Heart right ventricle (tissue), 16 donors: ENCODE data around the gene BNC2. TPM values are rescaled to one million over a fixed set of nuclear protein-coding genes. Genes with fewer than 3 reads are reported as not detected.
A peak's percentile ranks its signal among the peaks of the same experiment; 100 is the strongest.

Experiments
- ATAC-seq, 8 donors: fragments of 200-7000 bp; cut with Tn5 transposase; one replicate each; pipeline ENCODE4 v1.9.1; 2020; ENCODE audit warnings: mild to moderate bottlenecking in 8 of 8, moderate library complexity in 8 of 8, moderate number of reproducible peaks in 1 of 8
- DNase-seq, 2 donors: peaks; one replicate each; pipeline ENCODE4 v3.0.0-alpha.2; 2020
- H3K27ac ChIP-seq, 10 donors: fragments of 200-600 bp; sonication (generic) in 2 of 10; one replicate each; pipeline versions ENCODE4 v1.5.0 to v1.8.0; 2020 to 2022; ENCODE audit warnings: mild to moderate bottlenecking in 3 of 10
- H3K27me3 ChIP-seq, 7 donors: fragments of 200-600 bp; one replicate each; pipeline ENCODE4 v1.8.0; 2021 to 2022; ENCODE audit warnings: mild to moderate bottlenecking in 2 of 7
- H3K36me3 ChIP-seq, 9 donors: fragments of 200-600 bp; sonication (generic) in 1 of 9; one replicate each; pipeline versions ENCODE4 v1.5.0 to v1.8.0; 2020 to 2022; ENCODE audit warnings: mild to moderate bottlenecking in 2 of 9
- H3K4me1 ChIP-seq, 9 donors: fragments of 200-600 bp; sonication (generic) in 1 of 9; one replicate each; pipeline versions ENCODE4 v1.5.0 to v1.8.0; 2020 to 2022; ENCODE audit warnings: mild to moderate bottlenecking in 4 of 9
- H3K4me3 ChIP-seq, 10 donors: fragments of 200-600 bp; sonication (generic) in 2 of 10; one replicate each; pipeline versions ENCODE4 v1.5.0 to v1.8.0; 2020 to 2022; ENCODE audit warnings: mild to moderate bottlenecking in 7 of 10, moderate library complexity in 2 of 10
- H3K9me3 ChIP-seq, 11 donors: fragments of 200-600 bp in 10 of 11; sonication (generic) in 2 of 11; one replicate each; pipeline versions ENCODE4 v1.5.0 to v1.8.0; 2013 to 2022; ENCODE audit warnings: mild to moderate bottlenecking in 2 of 11, control low read depth in 1 of 11, moderate library complexity in 1 of 11
- WGBS, 2 donors: extraction: QIAGEN DNeasy Blood & Tissue Kit; methylation state at CpG; one replicate each; pipeline ENCODE4 v1.1.7; 2013; ENCODE audit warnings: inconsistent platforms in 1 of 2; 5-methylcytosine and 5-hydroxymethylcytosine counted together
- intact Hi-C, 10 donors: fragments of 100-400 bp; cut with DNase I; formaldehyde crosslinking; loops; one replicate each; pipeline versions ENCODE4 v1.11.1 to v1.14.2; 2022
- polyA plus RNA-seq, 2 donors: library from polyadenylated mRNA; stranded (reverse); fragments of 200-250 nt; gene quantifications; one replicate each; pipeline ENCODE4 v1.2.3, GENCODE V29; 2013
- total RNA-seq, 10 donors: library from RNA; stranded (reverse); fragmentation: NEBNext Ultra II Directional in 3 of 10; extraction: Animal tissue kit (Norgen Biotek cat#: 25700) in 3 of 10; gene quantifications; one replicate each; pipeline versions ENCODE4 v1.2.1 to v1.2.4, GENCODE V29; 2021 to 2023
- TF ChIP-seq, protein P1 (sequence below), 9 donors: fragments of 200-600 bp; sonication (generic) in 2 of 9; IDR thresholded peaks; one replicate each; pipeline versions ENCODE4 v1.5.0 to v1.8.0; 2021 to 2022; ENCODE audit warnings: antibody characterized with exemption in 9 of 9, mild to moderate bottlenecking in 5 of 9, moderate library complexity in 1 of 9
- donor health status: Arrhythmogenic right ventricular cardiomyopathy.
- donor health status: ischemic (EF 13 %, LVEDD 7.1; RV severe dilation, severe dysfunction).
- donor health status: healthy with polysubstance abuse.
- donor health status: DM: no; HTN: yes; CAD: no.
- donor health status: DM: no; HTN: no; CAD: no.
- donor health status: ischemic (EF 25% LVEDD 6.9; RV normal size, moderate dysfunction).
- donor health status: ischemic (EF 25% LVEDD 5.7; RV mildly dilated, moderate dysfunction).
- donor health status: healthy.
- donor health status: DM: yes; HTN: yes; CAD: no.
- donor health status: Ischemic cardiomyopathy.
- donor health status: ischemic (EF 35%, LVEDD 5.7; RV mildly dilated, moderate dysfunction).
- donor health status: nonischemic (EF 11% LVEDD 7.7; RV severe dilation, severe dysfunction).
- donor health status: DM: yes; HTN: yes; CAD: no.
- donor health status: PGD.
- donor health status: ischemic (EF 29% LVEDD 5.4; RV normal size, mild dysfunction).
- donor health status: nonischemic (EF 23%, LVEDD 6.1; RV moderate dilation, normal function).

Gene BNC2
- total and polyA plus RNA-seq, 12 donors, result 0.49 to 7.3 (median 3.2) TPM

DNA sequence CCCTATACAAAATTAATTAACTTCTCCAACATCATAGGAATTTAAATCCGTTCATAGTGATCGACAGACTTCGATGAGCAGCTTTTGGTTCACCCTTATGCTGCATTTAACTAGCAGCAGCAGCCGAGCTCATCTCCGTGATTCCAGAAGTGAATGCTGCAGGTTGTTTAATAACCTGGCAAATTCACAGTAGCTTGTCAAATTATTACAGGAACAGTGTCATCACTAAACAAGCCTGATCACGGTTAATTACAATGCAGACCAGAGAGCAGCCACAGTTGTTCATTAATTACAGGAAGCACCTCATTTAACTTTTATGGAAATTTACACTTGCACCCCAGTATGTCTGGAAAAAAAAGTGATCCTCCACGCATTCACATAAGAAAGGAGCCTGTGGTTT lies 188.2 kb downstream of the BNC2 start:
- Histone ChIP-seq H3K27me3 (peaks cover 0 to 5% (median 0%) of the 10 kb centered on the region in 7 donors), H3K9me3 (no peaks in the 10 kb centered on the region), H3K27ac (no peak overlapping the region), H3K4me3 (no peak overlapping the region), H3K4me1 (no peaks in the 10 kb centered on the region), H3K36me3 (no peaks in the 10 kb centered on the region)
- intact Hi-C loops, result loop anchor here in 1 of 10 donors (10.0 kb wide), 1 partner anchor 63 kb away; no protein-coding TSS in a partner anchor
- 84 to 86% methylated on average over 7 of the region's 7 CpGs for WGBS, 2 donors
- ATAC-seq, result no peak
- DNase-seq, result no peak
- TF ChIP-seq, protein P1, sequence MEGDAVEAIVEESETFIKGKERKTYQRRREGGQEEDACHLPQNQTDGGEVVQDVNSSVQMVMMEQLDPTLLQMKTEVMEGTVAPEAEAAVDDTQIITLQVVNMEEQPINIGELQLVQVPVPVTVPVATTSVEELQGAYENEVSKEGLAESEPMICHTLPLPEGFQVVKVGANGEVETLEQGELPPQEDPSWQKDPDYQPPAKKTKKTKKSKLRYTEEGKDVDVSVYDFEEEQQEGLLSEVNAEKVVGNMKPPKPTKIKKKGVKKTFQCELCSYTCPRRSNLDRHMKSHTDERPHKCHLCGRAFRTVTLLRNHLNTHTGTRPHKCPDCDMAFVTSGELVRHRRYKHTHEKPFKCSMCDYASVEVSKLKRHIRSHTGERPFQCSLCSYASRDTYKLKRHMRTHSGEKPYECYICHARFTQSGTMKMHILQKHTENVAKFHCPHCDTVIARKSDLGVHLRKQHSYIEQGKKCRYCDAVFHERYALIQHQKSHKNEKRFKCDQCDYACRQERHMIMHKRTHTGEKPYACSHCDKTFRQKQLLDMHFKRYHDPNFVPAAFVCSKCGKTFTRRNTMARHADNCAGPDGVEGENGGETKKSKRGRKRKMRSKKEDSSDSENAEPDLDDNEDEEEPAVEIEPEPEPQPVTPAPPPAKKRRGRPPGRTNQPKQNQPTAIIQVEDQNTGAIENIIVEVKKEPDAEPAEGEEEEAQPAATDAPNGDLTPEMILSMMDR (IDR thresholded peaks at IDR 0.05), result no peak

DNA sequence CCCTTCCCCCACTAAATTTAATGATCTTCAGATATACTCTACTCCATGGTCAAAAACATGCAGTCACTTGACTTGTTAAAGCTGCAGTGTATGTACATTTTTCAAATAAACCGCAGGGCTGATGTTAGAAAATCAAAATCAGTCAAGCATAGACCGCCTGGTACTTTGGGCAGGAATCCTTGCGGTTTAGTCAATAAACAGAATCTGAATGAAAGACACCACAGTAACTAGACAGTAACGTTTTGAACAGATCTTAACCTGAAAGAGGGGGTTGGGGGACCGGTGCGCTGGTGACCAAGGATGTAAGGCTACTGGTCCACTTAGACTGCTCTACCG lies 188.8 kb downstream of the BNC2 start:
- TF ChIP-seq, protein P1 (IDR thresholded peaks at IDR 0.05), result no peak
- ATAC-seq, result no peak
- no peak for DNase-seq
- 76 to 86% methylated on average over 7 of the region's 7 CpGs for WGBS, 2 donors
- Histone ChIP-seq H3K4me1 (no peaks in the 10 kb centered on the region), H3K4me3 (no peak overlapping the region), H3K36me3 (no peaks in the 10 kb centered on the region), H3K9me3 (no peaks in the 10 kb centered on the region), H3K27ac (no peak overlapping the region), H3K27me3 (peaks cover 0 to 5% (median 0%) of the 10 kb centered on the region in 7 donors)
- intact Hi-C loops, result loop anchor here in 1 of 10 donors (10.0 kb wide), 1 partner anchor 63 kb away; no protein-coding TSS in a partner anchor

DNA sequence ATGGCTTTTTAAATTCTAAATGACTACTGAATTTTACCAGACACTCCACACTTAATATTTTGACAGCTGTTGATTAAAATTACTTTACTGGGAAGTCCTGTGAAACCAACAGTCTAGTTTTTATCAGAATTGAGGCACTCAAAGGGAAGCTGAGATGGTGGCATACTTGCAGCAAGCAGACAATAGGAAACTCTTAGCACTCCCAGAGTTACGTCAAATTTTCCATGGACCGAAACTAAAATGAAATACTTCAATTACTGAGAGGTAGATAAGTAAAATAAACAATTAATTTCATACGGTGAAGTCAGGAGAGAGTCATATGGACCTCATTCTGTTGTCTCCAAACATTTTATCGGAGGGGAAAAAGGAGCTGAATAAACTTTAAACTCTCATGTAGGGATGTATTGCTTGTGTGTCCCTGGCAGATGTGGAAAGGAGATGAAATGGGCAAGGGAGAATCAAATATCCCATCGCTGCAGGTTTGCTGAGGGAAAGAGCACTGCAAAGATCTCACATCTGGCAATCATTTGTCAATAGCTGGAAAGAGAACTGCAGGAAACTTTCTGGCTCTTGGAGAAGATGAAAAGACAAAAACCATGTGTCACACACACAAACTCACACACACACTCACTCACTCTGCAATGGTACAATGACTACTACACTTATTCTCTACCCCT lies 189.4 kb downstream of the BNC2 start:
- Histone ChIP-seq H3K4me1 (no peaks in the 10 kb centered on the region), H3K27ac (peak overlapping the region in 2 of 10 donors; percentile 19 to 31), H3K4me3 (no peak overlapping the region), H3K9me3 (no peaks in the 10 kb centered on the region), H3K27me3 (peaks cover 0 to 5% (median 0%) of the 10 kb centered on the region in 7 donors), H3K36me3 (no peaks in the 10 kb centered on the region)
- 72 to 78% methylated on average over 5 of the region's 5 CpGs for WGBS, 2 donors
- ATAC-seq, result peak in 1 of 8 donors; percentile 21
- DNase-seq, result no peak
- intact Hi-C loops, result loop anchor here in 1 of 10 donors (10.0 kb wide), 1 partner anchor 64 kb away; no protein-coding TSS in a partner anchor
- TF ChIP-seq, protein P1 (IDR thresholded peaks at IDR 0.05), result no peak

- TF ChIP-seq, protein P1 (IDR thresholded peaks at IDR 0.05), result no peak
- no peak for ATAC-seq
- WGBS, 2 donors, result 67 to 77% methylated on average over 3 of the region's 3 CpGs
- DNase-seq, result no peak
- Histone ChIP-seq H3K9me3 (no peaks in the 10 kb centered on the region), H3K36me3 (no peaks in the 10 kb centered on the region), H3K27me3 (peaks cover 0 to 5% (median 0%) of the 10 kb centered on the region in 7 donors), H3K4me1 (no peaks in the 10 kb centered on the region), H3K27ac (peak overlapping the region in 2 of 10 donors; percentile 19 to 31), H3K4me3 (no peak overlapping the region)
- intact Hi-C loops, result loop anchor here in 1 of 10 donors (10.0 kb wide), 1 partner anchor 64 kb away; no protein-coding TSS in a partner anchor
Measured at GRCh38 chr9:16680541-16680940, 189.9 kb downstream of the BNC2 start.
